ENCODE measurements around the gene PRND.
"Not testable (repeated sequence)": the region's sequence is repeated elsewhere in the genome, so short reads cannot be mapped to it uniquely, and the experiment has no call there.

PRND gene

GRCh38 chr20:4709261-4710105 lies 12.2 kb upstream of the PRND start:
- DNase-seq: no peak

- no peak for DNase-seq
These were observed 11.6 kb upstream of the PRND start for GRCh38 chr20:4710106-4710475.

DNA sequence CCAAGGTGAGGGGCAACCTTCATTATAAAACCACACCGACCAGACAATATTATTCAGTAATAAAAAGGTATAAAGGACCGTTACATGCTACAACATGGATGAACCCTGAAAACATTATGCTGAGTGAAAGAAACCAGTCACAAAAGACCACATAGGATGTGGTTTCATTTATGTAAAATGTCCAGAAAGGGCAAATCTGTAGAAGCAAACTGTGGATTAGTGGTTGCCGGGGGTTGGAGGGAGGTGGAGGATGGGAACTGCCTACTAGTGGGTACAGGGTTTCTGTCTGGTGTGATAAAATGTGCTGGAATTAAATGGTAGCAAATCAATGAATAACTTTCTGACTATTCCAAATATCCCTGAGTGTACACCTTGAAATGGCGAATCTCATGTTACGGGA lies 10.2 kb upstream of the PRND start:
- no peak for DNase-seq

- no peak for DNase-seq
These were observed 8.3 kb upstream of the PRND start for GRCh38 chr20:4713401-4713800.

- no peak for DNase-seq
These were observed 6.9 kb upstream of the PRND start for GRCh38 chr20:4714818-4715217.

DNA sequence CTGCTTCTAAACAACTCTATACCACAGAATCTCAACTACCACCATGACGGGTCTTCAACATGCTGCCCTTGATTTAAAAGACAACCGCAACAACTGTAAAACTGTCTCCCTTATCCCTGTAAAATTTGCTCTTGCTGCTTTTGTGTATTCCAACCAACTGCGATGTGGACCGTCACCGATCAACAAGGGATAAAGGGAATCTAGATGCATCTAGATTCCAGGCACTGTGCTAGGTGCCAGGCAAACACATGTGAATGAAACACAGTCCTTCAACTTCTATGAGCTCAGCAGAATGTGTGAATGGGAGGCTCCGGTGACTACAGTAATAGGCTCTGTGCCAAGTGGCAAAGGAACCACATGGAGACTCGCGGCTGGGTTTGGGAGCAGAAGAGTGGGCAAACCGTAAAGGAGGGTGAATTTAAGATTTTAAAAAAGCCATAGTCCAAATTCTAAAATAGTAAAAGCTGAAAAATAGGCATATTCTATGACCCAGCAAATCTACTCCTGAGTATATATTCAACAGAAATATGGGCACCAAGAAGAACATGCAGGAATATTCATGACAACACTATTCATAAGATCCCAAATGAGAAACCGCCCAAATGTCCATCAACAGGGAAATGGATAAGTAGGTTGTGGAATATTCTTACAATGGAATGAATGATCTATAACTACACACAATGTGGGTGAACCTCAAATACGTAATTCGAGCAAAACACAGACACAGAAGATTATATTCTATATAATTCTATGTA lies 3.7 kb upstream of the PRND start:
- no peak for DNase-seq

GRCh38 chr20:4719190-4719589 lies 2.5 kb upstream of the PRND start:
- DNase-seq: no peak

DNA sequence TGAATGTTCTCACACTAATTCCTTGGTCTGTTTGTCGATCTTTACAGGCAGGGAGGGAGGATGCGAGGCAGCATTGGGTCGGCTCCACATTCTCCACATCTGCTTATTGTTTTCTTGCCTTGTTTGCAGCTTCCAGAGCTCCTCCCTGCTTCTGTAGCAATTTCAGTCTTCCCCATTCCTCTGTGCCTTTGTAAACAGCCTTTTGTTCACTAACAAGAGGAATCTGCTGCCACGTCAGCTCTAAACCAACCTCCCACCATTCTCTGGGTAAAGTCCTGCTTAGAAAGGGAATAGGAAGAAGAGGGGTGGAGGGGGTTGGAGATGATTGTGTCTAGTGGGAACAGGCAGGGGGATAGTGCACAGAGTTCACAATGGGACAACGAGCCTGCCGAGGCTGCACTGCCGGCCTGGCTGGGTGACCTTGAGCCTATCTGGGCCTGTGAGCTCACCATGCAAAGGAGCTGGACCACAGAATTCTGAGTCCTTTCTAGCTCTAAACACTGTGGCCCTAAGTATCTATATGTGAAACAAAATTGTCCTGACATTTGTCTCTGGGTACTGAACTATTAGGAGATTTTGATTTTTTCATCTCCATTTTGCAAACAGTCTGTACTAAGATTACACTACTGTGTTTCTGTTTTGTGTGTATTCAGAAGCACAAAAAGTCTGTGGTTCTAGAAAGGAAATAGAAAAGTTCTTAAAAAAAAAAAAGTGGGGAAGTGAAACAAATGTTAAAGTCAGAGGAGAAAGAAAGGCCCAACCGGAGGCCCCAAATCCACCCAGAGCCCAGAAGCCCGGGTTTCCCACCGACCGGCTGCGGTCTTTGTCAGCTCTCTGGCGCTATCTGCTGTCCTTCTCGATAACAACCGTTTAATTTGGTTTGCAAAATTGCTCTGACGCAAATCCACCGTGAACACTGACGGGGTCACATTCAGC lies 1.4 kb upstream of the PRND start:
- peak; percentile 77 for DNase-seq

DNA sequence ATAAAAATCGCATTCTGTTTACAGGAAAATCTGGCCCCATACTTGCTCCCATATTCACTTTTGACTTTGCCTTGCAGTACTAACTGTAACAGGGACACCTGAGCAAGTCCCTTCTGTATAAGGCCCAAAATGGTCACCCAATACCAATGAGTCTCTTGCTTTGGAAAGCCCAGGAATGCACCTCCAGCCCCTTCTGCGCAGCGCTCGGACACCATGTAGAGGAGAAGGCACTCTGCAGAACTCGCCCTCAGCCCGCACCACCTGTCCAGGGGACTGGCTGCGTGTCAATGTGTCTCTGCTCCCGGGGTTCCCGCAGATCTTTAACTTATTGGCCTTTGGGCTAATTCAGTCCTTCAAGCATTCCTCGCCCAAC lies 746 bp upstream of the PRND start:
- no peak for DNase-seq

GRCh38 chr20:4722571-4722970 lies 862 bp downstream of the PRND start:
- no peak for DNase-seq

DNA sequence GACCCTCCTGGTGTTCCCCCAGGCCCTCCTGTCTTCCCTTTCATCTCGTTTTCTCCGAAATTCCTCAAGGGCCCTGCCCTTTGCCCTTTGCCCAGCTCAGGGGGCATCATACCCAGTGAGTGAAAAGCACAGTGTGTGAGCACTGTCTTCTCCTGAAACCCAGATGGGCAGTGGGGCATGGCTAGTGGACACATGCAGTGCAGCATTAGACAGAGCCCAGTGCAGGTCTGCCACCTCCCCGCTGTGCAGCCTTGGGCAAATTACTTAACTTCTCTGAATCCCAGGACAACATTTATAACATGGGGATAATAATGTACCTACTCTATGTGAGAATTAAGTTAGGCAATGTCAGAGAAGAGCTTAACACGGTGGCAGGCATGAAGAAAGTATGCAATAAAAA lies 1.3 kb downstream of the PRND start:
- no peak for DNase-seq

DNA sequence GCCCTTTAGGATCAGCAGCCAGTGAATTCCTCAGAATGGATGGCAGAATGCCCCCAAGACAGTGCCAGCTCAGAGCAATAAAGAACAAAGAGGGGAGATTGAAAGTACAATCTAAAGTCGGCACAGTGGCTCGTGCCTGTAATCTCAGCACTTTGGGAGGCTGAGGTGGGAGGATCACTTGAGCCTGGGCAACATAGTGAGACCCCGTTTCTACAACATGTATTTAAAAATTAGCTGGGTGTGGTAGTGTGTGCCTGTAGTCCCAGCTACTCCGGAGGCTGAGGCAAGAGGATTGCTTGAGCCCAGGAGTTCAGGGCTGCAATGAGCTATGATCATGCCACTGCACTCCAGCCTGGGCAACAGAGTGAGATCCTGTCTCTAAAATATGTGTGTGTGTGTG lies 1.8 kb downstream of the PRND start:
- DNase-seq: not testable (repeated sequence)

- DNase-seq: no peak
These were observed 3.0 kb downstream of the PRND start for GRCh38 chr20:4724459-4725262.

GRCh38 chr20:4725263-4725550 lies 3.5 kb downstream of the PRND start:
- no peak for DNase-seq

DNA sequence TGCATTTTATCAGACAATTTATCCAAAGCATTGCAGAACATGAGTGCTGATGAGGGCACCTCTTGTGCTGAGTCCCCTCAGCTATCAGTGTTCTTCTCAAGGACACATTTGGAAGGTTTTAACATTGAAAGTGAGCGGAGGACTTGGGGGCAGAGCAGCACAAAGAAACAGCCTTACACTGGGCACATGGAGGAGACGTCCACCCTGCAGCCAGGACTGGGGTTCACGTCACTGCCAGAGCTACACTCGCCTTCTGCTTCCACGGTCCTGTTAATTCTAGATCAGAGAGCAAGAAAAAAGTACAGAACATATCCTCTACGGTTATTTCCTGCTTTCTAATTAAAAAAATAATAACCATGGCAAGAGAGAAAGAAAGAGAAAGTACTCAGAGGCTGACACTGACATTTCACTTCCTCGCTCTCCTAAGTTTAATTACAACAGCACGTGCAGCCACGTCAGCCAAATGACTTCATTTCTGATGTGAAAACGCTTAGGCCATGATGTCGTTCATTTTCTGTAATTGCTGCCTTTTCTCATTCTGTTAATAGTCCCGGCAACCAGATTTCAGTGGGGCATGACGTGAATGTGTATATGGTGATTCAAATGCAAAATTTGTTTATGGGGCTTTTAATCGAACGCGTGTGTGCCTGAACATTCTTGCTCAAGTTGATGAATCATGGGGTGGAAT lies 5.1 kb downstream of the PRND start:
- DNase-seq: peak; percentile 51

DNA sequence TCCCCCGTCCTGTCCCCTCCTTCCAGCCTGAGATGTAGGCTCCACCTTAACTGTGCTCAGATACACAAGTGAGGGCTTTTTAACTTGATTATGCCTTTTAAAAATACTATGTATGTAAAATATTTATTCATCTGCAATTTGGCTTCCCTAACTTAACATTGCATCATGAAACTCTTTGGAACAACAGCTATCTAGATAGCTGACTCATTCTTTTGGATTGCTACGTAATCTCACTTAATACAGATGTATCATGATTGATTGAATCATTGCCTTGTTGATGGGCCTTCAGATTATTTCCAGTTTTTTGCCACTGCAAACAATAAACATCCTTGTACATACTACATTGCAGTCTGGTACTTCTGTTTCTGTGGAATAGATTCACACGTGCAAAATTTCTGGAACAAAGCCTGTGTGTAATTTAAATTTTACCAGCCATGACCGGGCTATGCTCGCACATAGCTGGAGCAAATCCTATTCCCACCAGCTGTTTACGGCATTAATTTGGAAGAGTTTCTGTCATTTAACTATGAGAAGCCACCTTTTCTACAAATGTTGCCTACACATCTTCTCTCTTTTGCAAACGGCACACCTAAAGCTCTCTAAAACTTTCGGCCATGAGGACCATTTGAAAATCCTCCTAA lies 6.5 kb downstream of the PRND start:
- no peak for DNase-seq

DNA sequence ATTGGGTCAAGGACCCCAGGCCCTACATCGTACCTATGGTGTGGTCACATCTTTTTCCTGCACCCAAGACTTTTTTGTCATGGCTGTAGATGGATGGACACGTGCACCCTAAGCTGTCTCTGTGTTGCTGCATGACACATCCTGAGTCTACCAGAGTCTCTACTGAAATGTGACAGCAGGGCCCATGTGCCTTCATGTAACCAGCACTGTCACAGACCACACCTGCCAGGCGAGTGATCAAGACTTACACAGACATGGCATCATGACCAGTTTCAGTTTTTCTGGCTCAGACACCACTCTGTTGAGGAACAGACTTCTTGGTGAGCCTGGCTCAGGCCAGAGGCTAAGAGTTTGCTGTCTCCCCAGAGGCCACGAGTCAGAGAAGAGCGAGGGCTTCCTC lies 7.6 kb downstream of the PRND start:
- peak; percentile 14 for DNase-seq

GRCh38 chr20:4730780-4731179 lies 9.1 kb downstream of the PRND start:
- no peak for DNase-seq

DNA sequence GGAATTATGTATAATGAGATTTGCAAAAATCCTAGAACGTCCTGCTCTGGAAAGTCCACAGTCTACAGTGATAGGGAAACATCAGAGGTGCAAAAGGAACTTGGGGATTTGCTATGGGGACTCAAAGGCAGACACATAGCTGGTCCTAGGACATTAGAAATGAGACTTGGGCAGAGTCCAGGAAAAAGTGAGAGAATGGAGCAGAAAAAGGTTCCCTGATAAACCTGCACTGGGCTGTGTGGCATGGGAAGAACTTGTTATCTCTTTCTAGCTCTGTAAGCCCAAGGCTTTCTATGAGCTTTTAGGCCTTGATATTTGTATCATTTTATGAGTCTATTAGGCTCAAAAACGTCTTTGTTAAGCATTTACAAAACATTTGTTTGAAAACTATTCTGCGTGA lies 15.2 kb downstream of the PRND start:
- DNase-seq: no peak

DNA sequence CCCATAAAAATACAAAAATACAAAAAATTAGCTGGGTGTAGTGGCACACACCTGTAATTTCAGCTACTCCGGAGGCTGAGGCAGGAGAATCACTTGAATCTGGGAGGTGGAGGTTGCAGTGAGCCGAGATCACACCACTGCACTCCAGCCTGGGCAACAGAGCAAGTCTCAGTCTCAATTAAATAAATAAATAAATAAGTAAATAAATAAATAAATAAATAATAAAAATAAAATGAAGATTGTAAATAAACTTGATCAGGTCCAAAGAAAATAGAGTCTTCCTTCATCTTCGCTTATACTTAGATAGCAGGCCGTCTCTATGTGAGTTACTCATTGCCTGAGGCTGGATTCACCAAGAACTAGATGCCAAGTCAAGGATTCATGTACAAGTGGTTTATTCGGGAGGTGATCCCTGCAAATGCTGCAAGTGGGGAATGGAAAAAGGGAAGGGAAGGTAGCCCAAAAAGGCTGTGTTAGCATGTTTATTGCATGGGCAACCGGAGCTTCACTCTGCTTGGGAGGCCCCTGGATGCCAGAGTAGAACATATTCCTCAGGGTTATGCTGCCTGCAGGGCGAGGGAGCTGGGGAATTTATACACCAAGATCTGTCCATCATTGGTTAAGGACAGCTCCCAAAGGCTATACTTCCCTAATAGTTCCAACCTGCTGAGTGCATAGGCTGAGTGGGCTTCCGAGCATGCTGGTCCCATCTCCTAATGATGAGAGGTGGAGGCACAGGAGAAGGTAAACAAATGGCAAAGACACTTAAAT lies 16.3 kb downstream of the PRND start:
- DNase-seq: no peak

All from stimulated activated CD4-positive, alpha-beta T cell treated with anti-CD3 and anti-CD28 coated beads, Interleukin-15, amount 100 ng/mL, for 24 hours (primary cell).